NCI-H146 treated with DMSO at 0.1 percent for 48 hours (cell line): ENCODE data around the gene CLDN15.
"Not testable (repeated sequence)": the region's sequence is repeated elsewhere in the genome, so short reads cannot be mapped to it uniquely, and the experiment has no call there.

Experiments
- DNase-seq: peaks from one replicate; lab custom pipeline; 2025; ENCODE audit not compliant: unreplicated experiment; lab: John Stamatoyannopoulos, UW

The CLDN15 gene

GRCh38 chr7:101222275-101222830, 15.2 kb downstream of the CLDN15 start:
- DNase-seq, result no peak

GRCh38 chr7:101220295-101220694, 17.3 kb downstream of the CLDN15 start:
- no peak for DNase-seq

- no peak for DNase-seq
Observed at GRCh38 chr7:101218236-101219125, 19.1 kb downstream of the CLDN15 start.

GRCh38 chr7:101217388-101218235, 20.0 kb downstream of the CLDN15 start, which contains the start of the genes PLOD3 and ZNHIT1:
TSS of gene PLOD3 (minus strand) at chr7:101217581. CDS start at chr7:101217274, 307 bp downstream.
TSS of gene ZNHIT1 (plus strand) at chr7:101218165. CDS start at chr7:101218196, 31 bp downstream.
- peak; percentile 93 for DNase-seq

GRCh38 chr7:101216860-101217387, 20.7 kb downstream of the CLDN15 start:
- no peak for DNase-seq

- no peak for DNase-seq
Observed at GRCh38 chr7:101216001-101216859, 21.4 kb downstream of the CLDN15 start.

GRCh38 chr7:101212014-101212413, 25.6 kb downstream of the CLDN15 start:
- no peak for DNase-seq

GRCh38 chr7:101211501-101211900, 26.1 kb downstream of the CLDN15 start:
- no peak for DNase-seq

GRCh38 chr7:101210143-101210542, 27.5 kb downstream of the CLDN15 start:
- DNase-seq, result no peak

GRCh38 chr7:101208794-101209193, 28.8 kb downstream of the CLDN15 start:
- no peak for DNase-seq

GRCh38 chr7:101207459-101207858, 30.1 kb downstream of the CLDN15 start:
- no peak for DNase-seq

GRCh38 chr7:101206665-101207042, 30.9 kb downstream of the CLDN15 start:
- DNase-seq, result no peak

GRCh38 chr7:101205901-101206664, 31.5 kb downstream of the CLDN15 start:
- DNase-seq, result no peak

GRCh38 chr7:101203740-101204738, 33.6 kb downstream of the CLDN15 start:
- not testable (repeated sequence) for DNase-seq

GRCh38 chr7:101202603-101202918, 35.0 kb downstream of the CLDN15 start:
- DNase-seq, result no peak

- no peak for DNase-seq
Observed at GRCh38 chr7:101201695-101202602, 35.7 kb downstream of the CLDN15 start.

GRCh38 chr7:101200862-101201599, 36.6 kb downstream of the CLDN15 start, which contains the start of gene MOGAT3:
TSS of gene MOGAT3 (minus strand) at chr7:101201036. CDS start at chr7:101200854, 182 bp downstream.
- no peak for DNase-seq
